Tibial nerve (tissue), 4 donors: ENCODE measurements around the gene RNASE3. TPM values are rescaled to one million over a fixed set of nuclear protein-coding genes. Genes with fewer than 3 reads are reported as not detected.
"Not testable (repeated sequence)": the region's sequence is repeated elsewhere in the genome, so short reads cannot be mapped to it uniquely, and the experiment has no call there.

Experiments used
- DNase-seq, 2 donors: peaks; one replicate each; pipeline ENCODE4 v3.0.0-alpha.2; 2019; ENCODE audit warnings: low spot score in 2 of 2
- H3K27ac ChIP-seq, 4 donors: fragments of 200-600 bp; sonication (generic) in 3 of 4; one replicate each; pipeline ENCODE4 v1.5.1; 2017 to 2019; ENCODE audit warnings: mild to moderate bottlenecking in 1 of 4
- H3K27me3 ChIP-seq, 2 donors: fragments of 200-600 bp; sonication (generic) in 1 of 2; one replicate each; pipeline versions ENCODE4 v1.5.1 to v1.6.0; 2017 to 2019
- H3K36me3 ChIP-seq, 3 donors: fragments of 200-600 bp; sonication (generic); one replicate each; pipeline ENCODE4 v1.5.1; 2018 to 2019
- H3K4me1 ChIP-seq, 4 donors: fragments of 200-600 bp; sonication (generic) in 3 of 4; one replicate each; pipeline ENCODE4 v1.5.1; 2017 to 2019
- H3K4me3 ChIP-seq, 4 donors: fragments of 200-600 bp; sonication (generic) in 3 of 4; one replicate each; pipeline ENCODE4 v1.5.1; 2017 to 2019; ENCODE audit warnings: mild to moderate bottlenecking in 1 of 4, moderate library complexity in 1 of 4
- H3K9me3 ChIP-seq, 4 donors: fragments of 200-600 bp; sonication (generic) in 3 of 4; one replicate each; pipeline ENCODE4 v1.5.1; 2017 to 2019
- CTCF ChIP-seq, 5 experiments: fragments of 200-600 bp in 3 of 5; fragments of 450-650 bp in 2 of 5; sonication (generic) in 3 of 5; IDR thresholded peaks; one replicate each; pipeline ENCODE4 v1.5.1; 2016 to 2019; ENCODE audit warnings: antibody characterized with exemption in 5 of 5, mild to moderate bottlenecking in 3 of 5, moderate library complexity in 2 of 5
- EP300 ChIP-seq, 2 donors: sonication (generic); formaldehyde crosslinking; IDR thresholded peaks; one replicate each; pipeline ENCODE4 v1.6.1; 2017; ENCODE audit warnings: antibody characterized with exemption in 2 of 2, mild to moderate bottlenecking in 1 of 2
- POLR2A ChIP-seq, 2 donors: fragments of 450-650 bp; IDR thresholded peaks; one replicate each; pipeline ENCODE4 v1.6.1; 2017; ENCODE audit warnings: antibody characterized with exemption in 2 of 2, mild to moderate bottlenecking in 2 of 2, moderate library complexity in 2 of 2
- WGBS, 2 donors: methylation state at CpG; one replicate each; pipeline ENCODE4 v1.1.5; 2018; 5-methylcytosine and 5-hydroxymethylcytosine counted together
- total RNA-seq, 4 donors: library from RNA; depleted of rRNA; stranded (reverse); fragments of >200 nt; gene quantifications; one replicate each; pipeline ENCODE4 v1.1.0, GENCODE V29; 2016

The RNASE3 gene
- total RNA-seq: under 1 TPM in 1 of 4 donors, not detected in 3; 0.63 TPM

GRCh38 chr14:20891126-20891825 lies at the start of gene RNASE3:
Gene RNASE3, plus strand, starts transcription at chr14:20891385. Its CDS starts 302 bp downstream, at chr14:20891687.
- 67 to 77% methylated on average over 11 of the region's 11 CpGs for WGBS, 2 donors
- H3K4me1 ChIP-seq, H3K9me3 ChIP-seq, H3K36me3 ChIP-seq, H3K27ac ChIP-seq, DNase-seq, H3K4me3 ChIP-seq, H3K27me3 ChIP-seq: not testable (repeated sequence)

GRCh38 chr14:20846560-20846959 lies 44.6 kb upstream of the RNASE3 start:
- peaks cover 0 to 38% (median 11%) of the 10 kb centered on the region in 4 donors for H3K4me1 ChIP-seq
- TF ChIP-seq CTCF (IDR thresholded peaks at IDR 0.05) (no peak), EP300 (IDR thresholded peaks at IDR 0.05) (no peak), POLR2A (IDR thresholded peaks at IDR 0.05) (no peak)
- no peak overlapping the region for H3K4me3 ChIP-seq
- no peaks in the 10 kb centered on the region for H3K27me3 ChIP-seq
- no peak for DNase-seq
- no peaks in the 10 kb centered on the region for H3K36me3 ChIP-seq
- 76 to 79% methylated on average over 6 of the region's 6 CpGs for WGBS, 2 donors
- peak overlapping the region in 2 of 4 donors; percentile 45 to 53 for H3K27ac ChIP-seq
- H3K9me3 ChIP-seq: no peaks in the 10 kb centered on the region

- TF ChIP-seq CTCF (IDR thresholded peaks at IDR 0.05) (no peak), EP300 (IDR thresholded peaks at IDR 0.05) (no peak), POLR2A (IDR thresholded peaks at IDR 0.05) (no peak)
- WGBS, 2 donors: 47 to 52% methylated on average over 9 of the region's 9 CpGs
- peak overlapping the region; percentile 66 to 87 (median 80) for H3K27ac ChIP-seq
Observed at GRCh38 chr14:20848316-20848954, 42.8 kb upstream of the RNASE3 start.

GRCh38 chr14:20848955-20849570 lies 42.1 kb upstream of the RNASE3 start:
- TF ChIP-seq EP300 (IDR thresholded peaks at IDR 0.05): peak in 1 of 2 donors; percentile 31
- peak in 1 of 5 experiments; percentile 8 for TF ChIP-seq CTCF (IDR thresholded peaks at IDR 0.05)
- no peak for TF ChIP-seq POLR2A (IDR thresholded peaks at IDR 0.05)
- Histone ChIP-seq H3K4me3 (no peak overlapping the region), H3K9me3 (no peaks in the 10 kb centered on the region), H3K27ac (peak overlapping the region; percentile 66 to 87 (median 80)), H3K36me3 (no peaks in the 10 kb centered on the region), H3K4me1 (peaks cover 0 to 34% (median 11%) of the 10 kb centered on the region in 4 donors), H3K27me3 (no peaks in the 10 kb centered on the region)
- 21% methylated on average over 4 of the region's 4 CpGs for WGBS, 2 donors
- DNase-seq: no peak

More at GRCh38 chr14:20848316-20848954, 42.8 kb upstream of the RNASE3 start:
- no peak for DNase-seq
- H3K4me1 ChIP-seq: peaks cover 0 to 34% (median 11%) of the 10 kb centered on the region in 4 donors
- no peaks in the 10 kb centered on the region for H3K9me3 ChIP-seq
- H3K4me3 ChIP-seq: no peak overlapping the region
- H3K27me3 ChIP-seq: no peaks in the 10 kb centered on the region
- H3K36me3 ChIP-seq: no peaks in the 10 kb centered on the region

GRCh38 chr14:20853042-20853441 lies 38.1 kb upstream of the RNASE3 start:
- Histone ChIP-seq H3K4me1 (peaks cover 0 to 31% (median 10%) of the 10 kb centered on the region in 4 donors), H3K36me3 (no peaks in the 10 kb centered on the region), H3K27ac (no peak overlapping the region), H3K27me3 (no peaks in the 10 kb centered on the region), H3K9me3 (no peaks in the 10 kb centered on the region), H3K4me3 (no peak overlapping the region)
- TF ChIP-seq POLR2A (IDR thresholded peaks at IDR 0.05): no peak
- no peak for TF ChIP-seq CTCF (IDR thresholded peaks at IDR 0.05)
- TF ChIP-seq EP300 (IDR thresholded peaks at IDR 0.05): no peak
- no peak for DNase-seq
- 73 to 77% methylated on average over 4 of the region's 4 CpGs for WGBS, 2 donors
